ENCODE results near the gene B4GALNT3. TPM values are rescaled to one million over a fixed set of nuclear protein-coding genes. Genes with fewer than 3 reads are reported as not detected.

B4GALNT3 gene
- total and polyA plus RNA-seq, 2 donors (not counting 1 experiment from before 2014, with no cell fraction given) = not detected

DNA sequence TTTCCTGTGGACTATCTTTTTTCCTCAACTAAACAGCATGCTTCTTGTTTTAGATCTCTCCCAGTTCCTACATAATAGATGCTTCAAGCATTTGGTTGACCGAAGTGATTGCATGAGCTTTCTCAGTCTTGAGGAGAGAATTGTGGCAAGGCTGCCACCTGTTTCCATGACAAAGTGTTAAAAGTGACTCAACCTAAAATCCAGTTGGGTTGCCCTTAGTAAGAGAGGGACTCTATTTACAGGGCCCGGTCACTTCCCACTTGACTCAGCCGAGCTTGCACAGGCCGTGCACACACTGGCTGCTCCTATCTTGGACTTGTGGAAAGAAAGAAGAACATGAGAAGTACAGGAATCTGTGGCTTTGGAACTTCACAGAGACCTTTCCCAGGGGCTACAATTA is 2.1 kb upstream of the B4GALNT3 start:
- Histone ChIP-seq H3K9me3 (ENCODE audit: control insufficient read depth, insufficient read depth, low read depth, low read length) (no peaks in the 10 kb centered on the region), H4K20me1 (ENCODE audit: control insufficient read depth, extremely low read depth, insufficient read depth, low read length) (no peaks in the 10 kb centered on the region), H3K27me3 (ENCODE audit: control insufficient read depth, insufficient read depth, low read length) (peaks cover 48% of the 10 kb centered on the region), H3K27ac (ENCODE audit: insufficient read depth, low read length) (no peak overlapping the region), H3K4me3 (replicated peaks in 1 of 4; ENCODE audit: control extremely low read depth in 1 of 4, insufficient read depth in 1 of 4, low read depth in 3 of 4, low read length in 4 of 4) (no peak overlapping the region), H3K4me2 (ENCODE audit: extremely low read depth, insufficient read depth, low read length) (no peak overlapping the region), H2AFZ (ENCODE audit: low read length) (no peak overlapping the region), H3K79me2 (ENCODE audit: control insufficient read depth, insufficient read depth, low read length) (no peaks in the 10 kb centered on the region), H3K4me1 (ENCODE audit: control insufficient read depth, extremely low read depth, insufficient read depth, low read length) (no peaks in the 10 kb centered on the region), H3K9ac (ENCODE audit: insufficient read depth, low read length) (no peak overlapping the region), H3K36me3 (ENCODE audit: control insufficient read depth, insufficient read depth, low read length) (no peaks in the 10 kb centered on the region)
- no peak for TF ChIP-seq EZH2 (IDR thresholded peaks at IDR 0.05; ENCODE audit: low read length, missing control alignments)
- TF ChIP-seq, protein P1, sequence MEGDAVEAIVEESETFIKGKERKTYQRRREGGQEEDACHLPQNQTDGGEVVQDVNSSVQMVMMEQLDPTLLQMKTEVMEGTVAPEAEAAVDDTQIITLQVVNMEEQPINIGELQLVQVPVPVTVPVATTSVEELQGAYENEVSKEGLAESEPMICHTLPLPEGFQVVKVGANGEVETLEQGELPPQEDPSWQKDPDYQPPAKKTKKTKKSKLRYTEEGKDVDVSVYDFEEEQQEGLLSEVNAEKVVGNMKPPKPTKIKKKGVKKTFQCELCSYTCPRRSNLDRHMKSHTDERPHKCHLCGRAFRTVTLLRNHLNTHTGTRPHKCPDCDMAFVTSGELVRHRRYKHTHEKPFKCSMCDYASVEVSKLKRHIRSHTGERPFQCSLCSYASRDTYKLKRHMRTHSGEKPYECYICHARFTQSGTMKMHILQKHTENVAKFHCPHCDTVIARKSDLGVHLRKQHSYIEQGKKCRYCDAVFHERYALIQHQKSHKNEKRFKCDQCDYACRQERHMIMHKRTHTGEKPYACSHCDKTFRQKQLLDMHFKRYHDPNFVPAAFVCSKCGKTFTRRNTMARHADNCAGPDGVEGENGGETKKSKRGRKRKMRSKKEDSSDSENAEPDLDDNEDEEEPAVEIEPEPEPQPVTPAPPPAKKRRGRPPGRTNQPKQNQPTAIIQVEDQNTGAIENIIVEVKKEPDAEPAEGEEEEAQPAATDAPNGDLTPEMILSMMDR (conservative IDR thresholded peaks at IDR 0.05 in 1 of 2, IDR thresholded peaks at IDR 0.05 in 1 of 2; ENCODE audit: low read depth in 1 of 2, low read length in 2 of 2) = no peak
- no peak for DNase-seq (ENCODE audit: low read depth in 2 of 2)

DNA sequence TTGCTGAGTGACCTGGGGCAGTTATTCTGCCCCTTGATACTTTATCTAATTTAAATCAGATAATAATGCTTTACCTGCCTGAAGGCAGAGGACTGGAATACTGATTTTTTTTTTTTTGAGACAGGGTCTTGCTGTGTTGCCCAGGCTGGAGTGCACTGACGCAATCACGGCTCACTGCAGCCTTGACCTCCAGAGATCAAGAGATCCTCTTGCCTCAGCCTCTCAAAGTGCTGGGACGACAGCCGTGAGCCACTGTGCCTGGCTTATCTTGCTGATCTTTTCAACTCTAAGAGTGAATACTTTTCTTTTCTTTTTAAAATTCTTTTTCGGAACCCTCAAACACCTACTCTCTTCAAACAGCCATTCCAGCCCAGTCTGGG is 699 bp upstream of the B4GALNT3 start:
- H3K4me3 ChIP-seq (replicated peaks in 1 of 4; ENCODE audit: control extremely low read depth in 1 of 4, insufficient read depth in 1 of 4, low read depth in 3 of 4, low read length in 4 of 4) = no peak overlapping the region
- DNase-seq (ENCODE audit: low read depth in 2 of 2) = no peak
- peaks cover 53% of the 10 kb centered on the region for H3K27me3 ChIP-seq (ENCODE audit: control insufficient read depth, insufficient read depth, low read length)
- no peak overlapping the region for H2AFZ ChIP-seq (ENCODE audit: low read length)
- no peak overlapping the region for H3K9ac ChIP-seq (ENCODE audit: insufficient read depth, low read length)
- H3K4me2 ChIP-seq (ENCODE audit: extremely low read depth, insufficient read depth, low read length) = no peak overlapping the region
- no peaks in the 10 kb centered on the region for H4K20me1 ChIP-seq (ENCODE audit: control insufficient read depth, extremely low read depth, insufficient read depth, low read length)
- no peaks in the 10 kb centered on the region for H3K36me3 ChIP-seq (ENCODE audit: control insufficient read depth, insufficient read depth, low read length)
- H3K9me3 ChIP-seq (ENCODE audit: control insufficient read depth, insufficient read depth, low read depth, low read length) = no peaks in the 10 kb centered on the region
- TF ChIP-seq, protein P1 (conservative IDR thresholded peaks at IDR 0.05 in 1 of 2, IDR thresholded peaks at IDR 0.05 in 1 of 2; ENCODE audit: low read depth in 1 of 2, low read length in 2 of 2) = no peak
- TF ChIP-seq EZH2 (IDR thresholded peaks at IDR 0.05; ENCODE audit: low read length, missing control alignments) = no peak
- H3K4me1 ChIP-seq (ENCODE audit: control insufficient read depth, extremely low read depth, insufficient read depth, low read length) = no peaks in the 10 kb centered on the region
- H3K79me2 ChIP-seq (ENCODE audit: control insufficient read depth, insufficient read depth, low read length) = no peaks in the 10 kb centered on the region
- no peak overlapping the region for H3K27ac ChIP-seq (ENCODE audit: insufficient read depth, low read length)

DNA sequence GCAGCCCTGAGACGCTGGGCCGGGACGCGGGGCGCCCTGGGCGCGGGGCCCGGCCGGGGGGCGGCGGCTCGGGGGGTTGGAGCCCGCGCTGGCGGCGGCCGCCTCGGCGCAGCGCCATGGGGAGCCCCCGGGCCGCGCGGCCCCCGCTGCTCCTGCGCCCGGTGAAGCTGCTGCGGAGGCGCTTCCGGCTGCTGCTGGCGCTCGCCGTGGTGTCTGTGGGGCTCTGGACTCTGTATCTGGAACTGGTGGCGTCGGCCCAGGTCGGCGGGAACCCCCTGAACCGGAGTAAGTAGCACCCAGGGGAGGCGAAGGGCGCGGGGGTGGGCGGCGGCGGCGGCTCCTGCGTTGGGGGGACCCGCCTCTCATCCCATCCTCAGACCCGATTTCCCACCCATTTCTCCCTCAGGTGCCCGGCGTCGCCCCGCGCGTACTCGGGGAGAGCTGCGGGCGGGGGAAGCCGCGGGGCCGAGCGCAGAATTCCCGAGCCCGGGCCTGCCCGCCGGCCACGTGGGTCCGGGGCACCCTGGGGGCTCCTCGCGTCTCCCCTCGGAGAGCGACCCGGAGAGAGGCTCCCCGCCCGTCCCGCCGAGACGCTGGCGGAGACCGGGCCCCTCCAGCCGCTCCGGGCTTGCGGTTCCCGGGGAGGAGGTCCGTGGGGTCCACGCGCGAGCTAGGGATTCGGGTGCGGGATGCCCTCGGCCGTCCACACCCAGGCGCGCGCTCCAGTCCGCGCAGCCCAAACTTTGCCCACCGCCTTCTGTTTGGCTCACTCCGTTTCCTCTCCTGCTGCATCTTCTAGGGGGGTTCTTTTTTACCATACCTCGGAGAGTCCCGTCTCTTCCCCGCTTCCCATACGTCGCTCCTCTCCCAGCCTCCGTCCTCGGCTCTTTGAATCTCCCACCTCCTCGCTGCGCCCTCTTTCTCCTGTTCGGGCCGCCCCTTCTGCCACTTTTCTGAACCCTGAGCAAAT is 807 bp downstream of the B4GALNT3 start:
- Histone ChIP-seq H3K4me2 (ENCODE audit: extremely low read depth, insufficient read depth, low read length) (no peak overlapping the region), H3K27ac (ENCODE audit: insufficient read depth, low read length) (no peak overlapping the region), H3K36me3 (ENCODE audit: control insufficient read depth, insufficient read depth, low read length) (no peaks in the 10 kb centered on the region), H3K27me3 (ENCODE audit: control insufficient read depth, insufficient read depth, low read length) (peaks cover 49% of the 10 kb centered on the region), H3K79me2 (ENCODE audit: control insufficient read depth, insufficient read depth, low read length) (no peaks in the 10 kb centered on the region), H3K9me3 (ENCODE audit: control insufficient read depth, insufficient read depth, low read depth, low read length) (no peaks in the 10 kb centered on the region), H4K20me1 (ENCODE audit: control insufficient read depth, extremely low read depth, insufficient read depth, low read length) (no peaks in the 10 kb centered on the region), H3K4me1 (ENCODE audit: control insufficient read depth, extremely low read depth, insufficient read depth, low read length) (no peaks in the 10 kb centered on the region), H3K4me3 (replicated peaks in 1 of 4; ENCODE audit: control extremely low read depth in 1 of 4, insufficient read depth in 1 of 4, low read depth in 3 of 4, low read length in 4 of 4) (peak overlapping the region in 1 of 4 experiments; percentile 40), H2AFZ (ENCODE audit: low read length) (no peak overlapping the region), H3K9ac (ENCODE audit: insufficient read depth, low read length) (no peak overlapping the region)
- TF ChIP-seq, protein P1 (conservative IDR thresholded peaks at IDR 0.05 in 1 of 2, IDR thresholded peaks at IDR 0.05 in 1 of 2; ENCODE audit: low read depth in 1 of 2, low read length in 2 of 2) = no peak
- DNase-seq (ENCODE audit: low read depth in 2 of 2) = peak in 1 of 2 donors; percentile 15

Measured in fibroblast of lung (primary cell).